AG04449 (cell line): ENCODE measurements around the gene TIMM23B.
"Not testable (repeated sequence)": the region's sequence is repeated elsewhere in the genome, so short reads cannot be mapped to it uniquely, and the experiment has no call there.

Experiments used
- CTCF ChIA-PET: fragments of 350-600 bp; formaldehyde crosslinking; extraction: SDS; loops from one replicate; lab custom pipeline; 2021; ENCODE audit warnings: antibody characterized with exemption; lab: Yijun Ruan, JAX
- POLR2A ChIA-PET: fragments of 400-600, 350-600 bp; formaldehyde crosslinking; extraction: SDS; loops from one replicate; lab custom pipeline; 2020; ENCODE audit warnings: antibody characterized with exemption, inconsistent platforms; lab: Yijun Ruan, JAX
- DNase-seq: peaks from one replicate; pipeline ENCODE4 v3.0.0-alpha.2; 2010; ENCODE audit warnings: low read depth, low spot score
- H3K4me3 ChIP-seq: 2 replicates; pipeline ENCODE4 v1.5.1; 2011; ENCODE audit warnings: low read depth, mild to moderate bottlenecking, control low read depth, low read length

TIMM23B gene, protein sequence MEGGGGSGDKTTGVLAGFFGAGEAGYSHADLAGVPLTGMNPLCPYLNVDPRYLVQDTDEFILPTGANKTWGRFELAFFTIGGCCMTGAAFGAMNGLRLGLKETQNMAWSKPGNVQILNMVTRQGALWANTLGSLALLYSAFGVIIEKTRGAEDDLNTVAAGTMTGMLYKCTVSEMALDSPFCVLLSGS

DNA sequence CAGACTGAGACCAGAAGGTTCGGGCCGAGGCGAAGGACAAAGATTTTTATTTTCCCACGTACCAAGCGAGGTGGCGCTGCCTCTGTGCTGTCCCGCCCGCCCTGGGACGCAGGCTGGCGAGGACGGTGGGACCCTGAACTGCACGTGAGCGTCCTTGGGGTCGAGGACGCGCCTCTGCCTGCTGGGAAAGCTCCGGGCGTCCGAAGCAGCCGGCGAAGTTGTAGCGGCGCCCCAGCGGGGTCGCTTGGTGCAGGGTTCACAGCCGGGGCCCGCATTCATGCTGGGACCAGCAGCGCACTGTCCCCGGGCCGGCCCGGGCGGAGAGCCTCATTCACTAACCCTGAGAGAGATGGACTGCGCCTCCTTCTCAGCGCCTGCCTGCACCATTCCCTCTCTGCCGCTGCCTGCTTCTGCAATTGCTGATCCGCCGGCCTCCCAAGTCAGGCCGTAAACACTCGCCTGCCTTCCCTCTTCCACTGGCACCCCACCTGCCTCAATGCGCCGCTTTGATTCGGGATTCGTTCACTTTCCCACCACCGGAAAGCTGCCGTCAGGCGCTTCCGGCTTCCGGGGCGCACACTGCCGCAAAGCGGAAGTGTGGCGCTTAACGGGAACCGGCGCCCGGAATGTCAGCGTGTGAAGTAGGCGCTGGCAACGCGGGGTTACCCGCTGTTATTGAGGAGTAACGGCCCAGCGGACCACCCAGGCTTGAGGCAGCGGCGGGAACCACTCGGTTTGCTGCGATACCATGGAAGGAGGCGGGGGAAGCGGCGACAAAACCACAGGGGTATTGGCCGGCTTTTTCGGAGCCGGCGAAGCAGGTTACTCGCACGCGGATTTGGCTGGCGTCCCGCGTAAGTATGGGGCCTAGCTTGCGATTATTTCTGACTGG is at the start of gene TIMM23B, which contains the start of gene PARG:
Gene TIMM23B, plus strand, starts transcription at position 607 of the 892 bp plus-strand sequence. Its CDS starts 142 bp downstream, at position 749.
Gene PARG, minus strand, starts transcription at position 581 of the 892 bp plus-strand sequence. Its CDS starts 302 bp downstream, at position 279.
- CTCF ChIA-PET, DNase-seq, POLR2A ChIA-PET: not testable (repeated sequence)
- H3K4me3 ChIP-seq = peak within 1 kb of the TSS; percentile 60

DNA sequence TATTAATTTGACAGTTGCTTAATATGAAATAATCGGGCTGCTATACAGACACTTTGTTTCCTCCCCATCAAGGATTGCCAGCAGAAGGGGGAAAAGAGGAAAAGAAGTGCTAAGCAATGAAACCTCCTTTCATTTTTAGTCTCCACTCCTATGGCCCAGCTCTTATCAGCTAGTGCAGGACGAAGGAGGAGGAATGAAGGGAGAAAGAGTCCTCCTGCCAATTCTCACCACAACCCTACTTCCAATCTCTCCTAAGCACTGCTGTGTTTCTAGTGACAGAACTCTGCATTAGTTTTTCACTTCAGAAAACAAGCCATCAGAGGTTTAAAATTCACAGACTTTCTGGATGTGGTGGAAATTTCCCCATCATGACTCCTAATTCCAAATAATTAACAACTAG is 41.9 kb upstream of the TIMM23B start:
- H3K4me3 ChIP-seq, DNase-seq, CTCF ChIA-PET, POLR2A ChIA-PET: not testable (repeated sequence)

DNA sequence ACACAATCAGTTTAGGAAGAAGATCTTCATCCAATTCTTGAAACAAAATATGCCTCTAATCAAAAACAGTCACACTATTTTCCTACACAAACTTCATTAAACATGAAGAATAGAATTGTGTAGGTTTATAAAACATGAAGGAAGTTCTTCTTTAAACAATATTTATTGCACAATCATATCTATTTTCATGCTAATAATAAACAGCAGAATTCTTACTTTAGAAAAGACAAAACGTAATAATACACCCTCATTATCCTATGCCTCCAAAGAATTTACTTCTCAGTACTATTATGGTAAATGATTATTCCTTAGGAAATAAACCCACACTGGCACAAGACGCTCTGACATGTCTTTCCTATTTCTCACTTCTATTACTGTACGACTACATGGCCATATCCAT is 41.4 kb upstream of the TIMM23B start:
- CTCF ChIA-PET, POLR2A ChIA-PET, DNase-seq, H3K4me3 ChIP-seq: not testable (repeated sequence)

DNA sequence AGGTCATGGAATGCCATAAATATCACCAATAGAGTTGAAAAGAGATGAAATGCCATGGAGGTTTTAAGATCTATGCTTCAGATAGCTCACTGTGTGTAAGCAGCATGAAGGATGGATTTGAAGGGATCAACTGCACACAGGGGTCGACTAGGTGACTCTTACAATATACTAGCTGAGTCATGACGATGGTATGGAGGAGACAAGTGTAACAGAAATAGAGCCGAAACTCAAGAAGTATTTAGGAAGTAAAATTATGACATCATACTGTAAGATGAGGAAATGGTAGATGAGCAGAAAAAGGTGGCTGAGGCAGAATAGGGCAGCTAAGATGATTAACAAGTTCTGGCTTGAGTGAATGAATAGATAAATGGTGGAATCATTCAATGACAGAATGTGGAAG is 38.0 kb upstream of the TIMM23B start:
- CTCF ChIA-PET = not testable (repeated sequence)

DNA sequence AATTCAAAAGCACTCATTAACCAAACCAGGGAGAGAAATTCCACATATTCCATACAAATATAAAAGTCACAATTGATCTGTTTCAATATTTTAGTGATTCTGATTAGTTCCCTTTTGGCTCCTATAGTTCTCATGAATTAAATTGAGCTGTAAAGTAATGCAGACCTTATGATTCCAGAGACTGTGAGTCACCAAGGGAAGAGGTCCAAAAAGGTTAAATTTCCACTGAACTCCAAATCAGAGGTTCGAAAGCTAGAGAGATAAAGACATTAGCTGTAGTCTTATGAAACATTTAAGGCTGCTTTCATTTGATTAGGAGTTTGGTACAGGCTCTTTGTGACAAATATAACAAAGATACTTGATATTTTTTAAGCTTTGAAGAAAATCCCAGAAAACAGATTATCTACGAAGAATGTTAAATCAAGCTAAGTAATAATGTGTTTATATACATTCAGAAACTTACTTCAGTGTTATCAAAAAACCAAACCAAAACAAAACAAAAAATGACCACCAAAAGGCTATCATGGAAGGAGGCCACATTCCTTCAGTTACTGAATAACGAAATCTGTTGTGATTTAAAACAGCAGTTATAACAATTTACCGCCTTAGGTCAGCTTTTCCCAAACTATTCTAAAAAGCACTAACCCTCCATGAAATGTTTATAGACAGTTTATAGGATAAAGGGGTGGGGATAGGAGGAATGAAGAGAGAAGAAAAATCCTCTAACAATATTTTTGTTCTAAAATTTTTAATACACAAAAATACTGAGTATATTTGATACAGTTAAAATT is 33.4 kb upstream of the TIMM23B start:
- CTCF ChIA-PET, H3K4me3 ChIP-seq, POLR2A ChIA-PET, DNase-seq: not testable (repeated sequence)

More for the DNA sequence above, 38.0 kb upstream of the TIMM23B start:
- H3K4me3 ChIP-seq, DNase-seq, POLR2A ChIA-PET: not testable (repeated sequence)

DNA sequence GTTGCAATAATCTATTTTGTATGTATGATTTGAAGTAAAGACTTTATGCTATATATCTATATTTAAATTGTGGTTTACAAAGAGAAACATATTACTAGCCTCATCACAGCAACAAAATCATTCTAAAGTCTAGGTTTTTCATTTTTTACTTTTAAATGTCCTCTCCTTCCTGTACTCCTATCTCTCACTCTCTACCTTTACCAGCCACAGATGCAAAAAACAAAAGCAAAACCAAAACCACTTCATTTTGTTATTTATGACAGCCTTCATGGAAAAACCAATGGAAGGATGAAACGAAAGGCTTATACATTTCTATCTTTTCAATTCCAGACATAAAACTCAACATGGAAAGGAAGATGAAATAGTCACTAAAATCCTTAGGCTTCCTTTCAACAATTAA is 31.6 kb upstream of the TIMM23B start:
- DNase-seq, POLR2A ChIA-PET, CTCF ChIA-PET, H3K4me3 ChIP-seq: not testable (repeated sequence)

DNA sequence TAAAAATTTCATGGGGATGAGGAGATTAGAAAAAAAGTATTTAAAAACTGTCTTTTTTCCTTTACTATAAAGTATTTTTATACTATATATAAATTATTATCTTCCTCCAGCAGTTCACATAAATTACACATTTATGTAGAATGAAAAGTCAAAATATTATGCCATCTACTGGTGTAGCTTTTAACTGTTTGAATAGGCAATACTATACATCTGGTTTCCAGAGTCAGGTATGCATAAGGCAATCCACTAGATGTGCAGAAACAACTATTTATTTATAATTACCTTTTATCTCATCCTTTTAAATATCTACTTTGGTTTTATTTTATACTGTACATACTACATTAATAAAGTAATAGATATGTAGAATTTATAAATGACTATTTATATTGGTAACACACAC is 25.4 kb upstream of the TIMM23B start:
- POLR2A ChIA-PET, H3K4me3 ChIP-seq, DNase-seq: not testable (repeated sequence)
- CTCF ChIA-PET = interaction anchor here (1.6 to 2.7 kb wide), 2 partner anchors 321 to 323 kb away, joined by 5 to 9 read pairs; no protein-coding TSS in a partner anchor

DNA sequence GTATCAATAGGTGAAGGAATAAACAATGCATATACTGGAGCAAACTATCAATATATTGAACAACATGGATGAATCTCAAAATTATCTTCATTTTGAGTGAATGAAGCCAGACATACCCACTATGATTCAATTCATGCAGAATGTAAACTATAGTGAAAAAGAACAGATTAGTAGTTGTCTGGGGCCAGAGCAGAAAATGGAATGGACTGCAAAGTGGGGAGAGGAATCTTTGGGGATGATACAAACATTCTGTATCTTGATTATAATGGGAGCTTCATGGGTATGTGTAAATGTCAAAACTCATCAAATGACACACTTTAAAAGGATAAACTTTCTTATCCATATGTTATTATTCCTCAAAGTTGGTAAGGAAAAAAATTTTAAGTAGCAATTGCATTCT is 23.9 kb upstream of the TIMM23B start:
- H3K4me3 ChIP-seq, CTCF ChIA-PET, POLR2A ChIA-PET, DNase-seq: not testable (repeated sequence)

DNA sequence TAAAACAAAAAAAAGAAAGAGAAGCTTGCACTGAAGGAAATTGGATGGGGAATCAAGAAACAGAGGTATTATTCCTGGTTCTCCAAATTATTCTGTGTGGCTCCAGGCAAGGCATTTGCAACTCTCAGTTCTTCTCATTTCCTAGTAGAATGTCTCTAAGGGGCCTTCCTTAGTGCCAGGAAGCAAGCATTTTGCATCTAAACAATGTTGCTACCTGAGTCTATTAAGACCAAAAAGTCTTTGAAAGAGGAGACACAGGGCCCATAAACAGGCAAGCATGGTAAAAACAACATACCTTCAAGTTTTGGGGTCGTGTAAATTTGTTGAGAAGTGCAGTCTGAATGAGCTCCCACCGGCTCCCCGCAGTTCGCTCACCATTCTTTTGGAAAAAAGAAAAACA is 19.8 kb upstream of the TIMM23B start:
- POLR2A ChIA-PET, H3K4me3 ChIP-seq, DNase-seq: not testable (repeated sequence)
- CTCF ChIA-PET = interaction anchor here (0.7 to 1.1 kb wide), 2 partner anchors 327 to 329 kb away, joined by 3 read pairs; no protein-coding TSS in a partner anchor

DNA sequence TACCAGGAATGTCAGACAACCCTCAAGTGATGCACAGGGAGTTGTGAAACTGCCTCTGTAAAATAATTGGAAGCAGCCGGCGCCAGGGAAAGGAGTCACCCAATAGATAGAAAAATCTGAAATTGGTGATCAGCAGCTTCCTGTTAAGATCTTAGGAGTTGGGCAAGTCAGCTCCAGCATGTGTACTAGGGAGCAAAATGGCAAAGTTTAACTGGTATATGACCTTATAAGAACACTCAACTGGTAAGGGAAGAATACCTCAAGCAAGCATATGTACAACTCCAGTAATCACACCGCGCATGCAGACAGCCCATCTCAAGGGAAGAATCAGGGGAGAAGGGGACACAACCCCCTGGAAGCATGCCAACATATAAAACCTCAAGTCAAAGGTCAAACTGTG is 18.3 kb upstream of the TIMM23B start:
- DNase-seq, CTCF ChIA-PET, POLR2A ChIA-PET, H3K4me3 ChIP-seq: not testable (repeated sequence)

DNA sequence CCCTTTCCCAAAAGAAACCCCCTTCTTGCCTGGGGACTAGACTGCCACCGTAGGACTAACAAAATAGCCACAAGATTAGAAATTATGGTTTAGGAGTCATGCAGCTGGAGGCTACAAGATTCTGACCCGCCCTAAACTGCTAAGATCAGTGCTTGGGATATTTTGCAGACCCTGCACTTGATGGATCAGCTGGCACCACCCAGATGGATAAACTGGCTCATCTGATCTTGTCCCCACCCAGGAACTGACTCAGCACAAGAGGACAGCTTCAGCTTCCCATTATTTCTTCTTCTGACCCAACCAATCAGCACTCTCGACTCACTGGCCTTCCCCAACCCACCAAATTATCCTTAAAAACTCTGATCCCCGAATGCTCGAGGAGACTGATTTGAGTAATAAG is 10.6 kb upstream of the TIMM23B start:
- CTCF ChIA-PET, DNase-seq, H3K4me3 ChIP-seq, POLR2A ChIA-PET: not testable (repeated sequence)

DNA sequence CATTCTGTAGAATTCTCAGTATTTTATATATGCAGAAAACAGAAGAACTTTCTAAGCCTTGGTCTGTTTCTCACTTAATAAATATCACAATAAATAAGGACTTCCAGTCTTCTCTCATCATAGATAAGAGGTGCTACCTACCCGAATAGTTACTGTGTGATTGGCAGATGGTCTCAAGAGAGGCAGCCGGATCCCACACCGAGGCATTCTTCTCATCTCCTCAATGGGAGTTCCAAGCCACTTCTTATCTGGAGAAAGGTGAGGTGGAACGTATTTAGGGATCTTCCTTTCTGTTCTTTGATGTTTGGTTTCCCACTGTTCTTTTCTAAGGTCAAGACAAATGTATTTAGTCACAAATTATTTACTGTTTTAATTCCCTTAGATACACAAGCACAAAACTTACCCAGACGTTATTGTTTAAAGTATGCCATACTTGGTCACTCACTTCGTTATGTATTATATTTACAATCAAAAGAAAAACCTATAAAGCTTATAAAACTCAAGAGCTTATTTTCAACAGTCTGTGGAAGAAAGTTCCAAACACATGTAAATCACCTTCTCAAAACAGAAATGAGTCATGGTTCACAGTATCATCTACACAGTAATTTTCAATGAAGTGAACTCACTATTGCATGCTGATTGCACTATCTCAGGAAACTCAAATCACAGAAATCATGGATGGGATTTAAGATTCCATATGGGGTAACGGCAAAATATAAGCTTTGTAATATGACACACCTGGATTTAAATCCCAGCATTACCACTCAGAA is 9.7 kb upstream of the TIMM23B start:
- H3K4me3 ChIP-seq, POLR2A ChIA-PET, DNase-seq, CTCF ChIA-PET: not testable (repeated sequence)

DNA sequence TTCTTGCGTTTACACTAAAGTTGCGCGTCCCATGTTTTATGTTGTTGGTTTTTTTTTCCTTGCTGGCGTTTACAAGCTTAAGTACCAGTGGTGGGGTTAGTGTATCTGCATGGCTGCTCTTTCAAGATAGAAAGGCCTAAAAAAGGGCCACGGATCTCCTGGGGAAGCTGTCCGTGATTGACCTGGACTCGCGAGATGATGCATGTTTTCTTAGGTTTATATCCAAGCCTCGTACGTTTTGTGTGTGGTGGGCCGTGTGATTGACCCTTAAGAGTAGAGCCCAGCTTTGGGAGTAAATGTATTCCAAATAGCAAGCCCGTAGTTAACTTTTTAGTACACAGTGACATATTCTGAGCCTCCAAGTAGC is 469 bp downstream of the TIMM23B start:
- CTCF ChIA-PET = interaction anchor here (1.9 kb wide), 1 partner anchor 347 kb away, joined by 8 read pairs; no protein-coding TSS in a partner anchor
- peak overlapping the region; percentile 60 for H3K4me3 ChIP-seq
- DNase-seq, POLR2A ChIA-PET: not testable (repeated sequence)

DNA sequence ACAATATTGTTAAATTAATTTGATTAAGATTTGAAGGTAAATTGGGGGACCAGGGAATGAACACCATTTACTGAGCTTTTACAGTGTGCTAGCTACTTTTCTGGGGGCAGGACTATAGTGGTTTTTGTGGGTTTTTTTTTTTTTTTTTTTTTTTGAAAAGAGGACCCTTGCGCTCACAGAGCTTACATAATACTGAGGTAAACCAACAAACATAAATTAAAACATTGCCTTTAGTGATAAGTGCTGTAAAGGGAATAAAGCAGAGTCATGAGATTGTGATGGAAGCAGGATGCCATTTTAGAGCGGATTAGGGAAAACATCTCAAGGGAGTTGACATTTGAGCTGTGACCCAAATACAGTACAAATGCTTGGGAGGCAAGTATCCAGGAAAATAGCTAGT is 1.8 kb downstream of the TIMM23B start:
- POLR2A ChIA-PET, DNase-seq, H3K4me3 ChIP-seq: not testable (repeated sequence)
- CTCF ChIA-PET = interaction anchor here (1.9 kb wide), 1 partner anchor 348 kb away, joined by 8 read pairs; no protein-coding TSS in a partner anchor

DNA sequence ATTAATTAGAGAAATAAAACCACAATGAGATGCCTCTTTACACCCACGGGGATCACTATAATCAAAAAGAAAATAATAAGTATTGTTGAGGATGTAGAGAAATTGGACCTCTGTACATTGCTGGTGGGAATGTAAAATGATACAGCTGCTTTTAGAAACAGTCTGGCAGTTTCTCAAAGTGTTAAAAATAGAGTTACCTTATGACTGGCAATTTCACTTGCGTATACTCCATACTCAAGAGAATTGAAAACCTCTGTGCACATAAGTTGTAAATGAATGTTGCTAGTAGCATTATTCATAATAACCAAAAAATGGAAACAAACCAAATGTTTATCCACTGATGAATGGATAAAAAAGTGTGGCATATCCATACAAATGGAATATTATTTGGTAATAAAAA is 6.3 kb downstream of the TIMM23B start:
- H3K4me3 ChIP-seq, DNase-seq, POLR2A ChIA-PET, CTCF ChIA-PET: not testable (repeated sequence)
